ENCODE results near the gene SRP54. TPM values are rescaled to one million over a fixed set of nuclear protein-coding genes. Genes with fewer than 3 reads are reported as not detected.

The SRP54 gene
- total RNA-seq, 1 donor from 2014 or later, result 74.0 TPM

- Histone ChIP-seq H3K36me3 (ENCODE audit: insufficient read depth, low read length) (no peaks in the 10 kb centered on the region), H3K9me3 (ENCODE audit: insufficient read depth, low read depth, low read length) (no peaks in the 10 kb centered on the region), H3K9ac (ENCODE audit: low read length) (no peak overlapping the region), H3K4me3 (ENCODE audit: insufficient read depth, low read depth, low read length) (no peak overlapping the region), H3K4me2 (ENCODE audit: low read length) (no peak overlapping the region), H3K4me1 (ENCODE audit: insufficient read depth, low read length) (no peaks in the 10 kb centered on the region), H3K27me3 (ENCODE audit: insufficient read depth, low read length) (no peaks in the 10 kb centered on the region), H2AFZ (ENCODE audit: low read depth, low read length) (no peak overlapping the region), H3K27ac (ENCODE audit: low read depth, low read length) (no peak overlapping the region), H3K79me2 (ENCODE audit: insufficient read depth, low read length) (no peaks in the 10 kb centered on the region), H4K20me1 (ENCODE audit: insufficient read depth, low read length) (no peaks in the 10 kb centered on the region)
- no peak overlapping the region for H3K4me3 Mint-ChIP-seq (ENCODE audit: unreplicated experiment)
- no peaks in the 10 kb centered on the region for H3K4me1 Mint-ChIP-seq (ENCODE audit: low read depth, unreplicated experiment)
- no peaks in the 10 kb centered on the region for H3K27me3 Mint-ChIP-seq (ENCODE audit: low read depth, unreplicated experiment)
- FAIRE-seq, result no peak
- DNase-seq (ENCODE audit: low read depth), result no peak
- H3K9me3 Mint-ChIP-seq (ENCODE audit: unreplicated experiment), result peaks cover 3% of the 10 kb centered on the region
- no peak overlapping the region for H3K27ac Mint-ChIP-seq (ENCODE audit: unreplicated experiment)
- TF ChIP-seq, protein P1, sequence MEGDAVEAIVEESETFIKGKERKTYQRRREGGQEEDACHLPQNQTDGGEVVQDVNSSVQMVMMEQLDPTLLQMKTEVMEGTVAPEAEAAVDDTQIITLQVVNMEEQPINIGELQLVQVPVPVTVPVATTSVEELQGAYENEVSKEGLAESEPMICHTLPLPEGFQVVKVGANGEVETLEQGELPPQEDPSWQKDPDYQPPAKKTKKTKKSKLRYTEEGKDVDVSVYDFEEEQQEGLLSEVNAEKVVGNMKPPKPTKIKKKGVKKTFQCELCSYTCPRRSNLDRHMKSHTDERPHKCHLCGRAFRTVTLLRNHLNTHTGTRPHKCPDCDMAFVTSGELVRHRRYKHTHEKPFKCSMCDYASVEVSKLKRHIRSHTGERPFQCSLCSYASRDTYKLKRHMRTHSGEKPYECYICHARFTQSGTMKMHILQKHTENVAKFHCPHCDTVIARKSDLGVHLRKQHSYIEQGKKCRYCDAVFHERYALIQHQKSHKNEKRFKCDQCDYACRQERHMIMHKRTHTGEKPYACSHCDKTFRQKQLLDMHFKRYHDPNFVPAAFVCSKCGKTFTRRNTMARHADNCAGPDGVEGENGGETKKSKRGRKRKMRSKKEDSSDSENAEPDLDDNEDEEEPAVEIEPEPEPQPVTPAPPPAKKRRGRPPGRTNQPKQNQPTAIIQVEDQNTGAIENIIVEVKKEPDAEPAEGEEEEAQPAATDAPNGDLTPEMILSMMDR (IDR thresholded peaks at IDR 0.05; ENCODE audit: insufficient read depth, low read depth, low read length), result no peak
- H3K36me3 Mint-ChIP-seq (ENCODE audit: low read depth, unreplicated experiment), result peaks cover 5% of the 10 kb centered on the region
These were observed 45.4 kb upstream of the SRP54 start for GRCh38 chr14:34937442-34937841.

- Histone ChIP-seq H3K27ac (ENCODE audit: low read depth, low read length) (no peak overlapping the region), H4K20me1 (ENCODE audit: insufficient read depth, low read length) (no peaks in the 10 kb centered on the region), H3K9ac (ENCODE audit: low read length) (no peak overlapping the region), H2AFZ (ENCODE audit: low read depth, low read length) (no peak overlapping the region), H3K27me3 (ENCODE audit: insufficient read depth, low read length) (no peaks in the 10 kb centered on the region), H3K36me3 (ENCODE audit: insufficient read depth, low read length) (no peaks in the 10 kb centered on the region), H3K4me1 (ENCODE audit: insufficient read depth, low read length) (no peaks in the 10 kb centered on the region), H3K4me3 (ENCODE audit: insufficient read depth, low read depth, low read length) (no peak overlapping the region), H3K79me2 (ENCODE audit: insufficient read depth, low read length) (no peaks in the 10 kb centered on the region), H3K9me3 (ENCODE audit: insufficient read depth, low read depth, low read length) (no peaks in the 10 kb centered on the region), H3K4me2 (ENCODE audit: low read length) (no peak overlapping the region)
- Mint-ChIP-seq H3K36me3 (ENCODE audit: low read depth, unreplicated experiment) (peaks cover 5% of the 10 kb centered on the region), H3K27ac (ENCODE audit: unreplicated experiment) (no peak overlapping the region), H3K4me3 (ENCODE audit: unreplicated experiment) (no peak overlapping the region), H3K4me1 (ENCODE audit: low read depth, unreplicated experiment) (no peaks in the 10 kb centered on the region), H3K27me3 (ENCODE audit: low read depth, unreplicated experiment) (no peaks in the 10 kb centered on the region), H3K9me3 (ENCODE audit: unreplicated experiment) (peaks cover 3% of the 10 kb centered on the region)
- no peak for DNase-seq (ENCODE audit: low read depth)
- FAIRE-seq, result no peak
- TF ChIP-seq, protein P1 (IDR thresholded peaks at IDR 0.05; ENCODE audit: insufficient read depth, low read depth, low read length), result no peak
These were observed 44.9 kb upstream of the SRP54 start for GRCh38 chr14:34937876-34938275.

DNA sequence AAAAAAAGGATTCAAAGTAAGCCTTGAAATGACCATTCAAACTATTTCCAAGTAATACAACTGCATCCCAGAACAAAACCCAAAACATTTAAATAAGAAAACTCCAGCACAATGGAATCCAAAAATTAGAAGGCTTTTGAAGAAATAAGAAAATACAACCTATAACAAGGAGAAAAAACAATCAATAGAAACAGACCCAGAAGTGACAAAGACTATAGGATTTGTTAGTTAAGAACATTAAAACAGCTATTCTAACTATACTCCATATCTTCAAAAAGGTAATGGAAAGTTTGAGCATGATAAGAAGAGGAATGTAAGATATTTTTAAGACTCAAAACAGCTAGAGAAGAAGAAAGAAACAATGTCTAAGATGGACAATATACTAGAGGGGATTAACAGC, 39.3 kb upstream of the SRP54 start:
- no peak overlapping the region for H3K9ac ChIP-seq (ENCODE audit: low read length)
- no peak overlapping the region for H3K4me3 ChIP-seq (ENCODE audit: insufficient read depth, low read depth, low read length)
- no peak overlapping the region for H3K4me2 ChIP-seq (ENCODE audit: low read length)
- no peaks in the 10 kb centered on the region for H3K4me1 ChIP-seq (ENCODE audit: insufficient read depth, low read length)
- FAIRE-seq, result no peak
- Mint-ChIP-seq H3K9me3 (ENCODE audit: unreplicated experiment) (peaks cover 7% of the 10 kb centered on the region), H3K27ac (ENCODE audit: unreplicated experiment) (no peak overlapping the region), H3K4me3 (ENCODE audit: unreplicated experiment) (no peak overlapping the region), H3K27me3 (ENCODE audit: low read depth, unreplicated experiment) (no peaks in the 10 kb centered on the region), H3K36me3 (ENCODE audit: low read depth, unreplicated experiment) (peaks cover 15% of the 10 kb centered on the region), H3K4me1 (ENCODE audit: low read depth, unreplicated experiment) (no peaks in the 10 kb centered on the region)
- no peaks in the 10 kb centered on the region for H3K79me2 ChIP-seq (ENCODE audit: insufficient read depth, low read length)
- TF ChIP-seq, protein P1 (IDR thresholded peaks at IDR 0.05; ENCODE audit: insufficient read depth, low read depth, low read length), result no peak
- no peak for TF ChIP-seq EZH2 (IDR thresholded peaks at IDR 0.05; ENCODE audit: insufficient read depth, low read length)
- H3K27me3 ChIP-seq (ENCODE audit: insufficient read depth, low read length), result no peaks in the 10 kb centered on the region
- H3K27ac ChIP-seq (ENCODE audit: low read depth, low read length), result no peak overlapping the region
- H3K36me3 ChIP-seq (ENCODE audit: insufficient read depth, low read length), result no peaks in the 10 kb centered on the region
- H4K20me1 ChIP-seq (ENCODE audit: insufficient read depth, low read length), result no peaks in the 10 kb centered on the region
- DNase-seq (ENCODE audit: low read depth), result no peak
- no peaks in the 10 kb centered on the region for H3K9me3 ChIP-seq (ENCODE audit: insufficient read depth, low read depth, low read length)
- H2AFZ ChIP-seq (ENCODE audit: low read depth, low read length), result no peak overlapping the region
